Stomach (tissue), 9 donors: Measurements from ENCODE around the gene MBIP. TPM values are rescaled to one million over a fixed set of nuclear protein-coding genes. Genes with fewer than 3 reads are reported as not detected.
A peak's percentile ranks its signal among the peaks of the same experiment; 100 is the strongest.

ENCODE experiments used
- DNase-seq, 2 donors: peaks; one replicate each; pipeline versions ENCODE4 v3.0.0 to v3.0.0-alpha.2; 2013 to 2019
- H3K27ac ChIP-seq, 5 donors: fragments of 200-600 bp in 4 of 5; sonication (generic) in 4 of 5; one replicate each; pipeline ENCODE4 v1.5.1; 2013 to 2019; ENCODE audit warnings: mild to moderate bottlenecking in 1 of 5, moderate library complexity in 1 of 5
- H3K27me3 ChIP-seq, 3 donors: fragments of 200-600 bp; sonication (generic); one replicate each; pipeline ENCODE4 v1.5.1; 2017 to 2019; ENCODE audit warnings: mixed run types in 1 of 3
- H3K36me3 ChIP-seq, 4 donors: fragments of 200-600 bp; sonication (generic); 1 replicate in 3 of 4; 2 replicates in 1 of 4; pipeline ENCODE4 v1.5.1; 2016 to 2019
- H3K4me1 ChIP-seq, 4 donors: fragments of 200-600 bp; sonication (generic); one replicate each; pipeline ENCODE4 v1.5.1; 2016 to 2019
- H3K4me3 ChIP-seq, 4 donors: fragments of 200-600 bp; sonication (generic) in 3 of 4; one replicate each; pipeline ENCODE4 v1.5.1; 2016 to 2019; ENCODE audit warnings: mild to moderate bottlenecking in 1 of 4
- H3K9me3 ChIP-seq, 4 donors: fragments of 200-600 bp; sonication (generic); one replicate each; pipeline ENCODE4 v1.5.1; 2016 to 2019
- EP300 ChIP-seq: sonication (generic); formaldehyde crosslinking; IDR thresholded peaks from one replicate; pipeline ENCODE4 v1.6.1; 2017; ENCODE audit warnings: antibody characterized with exemption
- POLR2A ChIP-seq, 4 donors: fragments of 450-650 bp; IDR thresholded peaks; one replicate each; pipeline ENCODE4 v1.6.1; 2016; ENCODE audit warnings: antibody characterized with exemption in 4 of 4, control low read depth in 2 of 4, mild to moderate bottlenecking in 1 of 4, moderate library complexity in 1 of 4
- POLR2AphosphoS5 ChIP-seq, 3 donors: sonication (generic); formaldehyde crosslinking; IDR thresholded peaks; one replicate each; pipeline ENCODE4 v1.6.1; 2016; ENCODE audit warnings: antibody characterized with exemption in 3 of 3
- WGBS, 5 donors: extraction: QIAGEN DNeasy Blood & Tissue Kit in 3 of 5; methylation state at CpG; one replicate each; pipeline versions ENCODE4 v1.1.5 to v1.1.7; 2013 to 2018; 5-methylcytosine and 5-hydroxymethylcytosine counted together
- intact Hi-C: fragments of 100-400 bp; cut with DNase I; formaldehyde crosslinking; loops from one replicate; pipeline ENCODE4 v1.15.1; 2023; ENCODE audit warnings: low total_unique reads
- polyA plus RNA-seq, 3 donors: library from polyadenylated mRNA; stranded (reverse); fragments of 200-250 nt; gene quantifications; one replicate each; pipeline ENCODE4 v1.2.3, GENCODE V29; 2013
- total RNA-seq, 5 donors: library from RNA; depleted of rRNA; stranded (reverse); fragments of >200 nt; gene quantifications; one replicate each; pipeline versions ENCODE4 v1.1.0 to v1.2.3, GENCODE V29; 2014 to 2016
- TF ChIP-seq, protein P1 (sequence below), 7 experiments: fragments of 450-650 bp in 4 of 7; fragments of 200-600 bp in 3 of 7; sonication (generic) in 3 of 7; IDR thresholded peaks; one replicate each; pipeline ENCODE4 v1.5.1; 2016 to 2019; ENCODE audit warnings: antibody characterized with exemption in 7 of 7, control low read depth in 2 of 7, mild to moderate bottlenecking in 1 of 7
- donor health status: healthy with polysubstance abuse.
- donor health status: Bipolar disorder and iron deficiency.
- donor health status: healthy.

Gene MBIP
- total and polyA plus RNA-seq, 8 donors: 13.0 to 57.4 (median 38.5) TPM

DNA sequence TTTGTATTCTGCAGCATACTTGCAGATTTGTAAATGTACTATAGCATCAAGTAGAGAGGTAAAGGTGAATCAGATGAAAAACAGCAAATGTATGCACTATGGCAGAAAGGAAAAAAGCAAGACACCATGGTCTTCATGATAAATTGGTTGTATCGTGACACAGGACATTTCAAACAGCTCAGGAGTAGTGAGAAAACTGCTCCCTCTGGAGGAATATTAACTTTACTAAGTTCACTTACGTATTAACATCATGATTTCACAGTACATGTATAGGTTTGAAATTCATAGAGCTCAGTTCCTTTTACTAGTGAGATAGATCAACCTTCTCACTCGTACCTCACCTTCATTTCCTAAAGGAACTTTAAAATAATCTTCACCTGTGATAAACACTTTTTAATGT is 6.5 kb downstream of the MBIP start:
- Histone ChIP-seq H3K27me3 (no peaks in the 10 kb centered on the region), H3K4me3 (peak overlapping the region in 1 of 4 donors; percentile 17)
- TF ChIP-seq EP300 (no peak), POLR2A (IDR thresholded peaks at IDR 0.05) (no peak), POLR2AphosphoS5 (IDR thresholded peaks at IDR 0.05) (no peak)
- TF ChIP-seq, protein P1, sequence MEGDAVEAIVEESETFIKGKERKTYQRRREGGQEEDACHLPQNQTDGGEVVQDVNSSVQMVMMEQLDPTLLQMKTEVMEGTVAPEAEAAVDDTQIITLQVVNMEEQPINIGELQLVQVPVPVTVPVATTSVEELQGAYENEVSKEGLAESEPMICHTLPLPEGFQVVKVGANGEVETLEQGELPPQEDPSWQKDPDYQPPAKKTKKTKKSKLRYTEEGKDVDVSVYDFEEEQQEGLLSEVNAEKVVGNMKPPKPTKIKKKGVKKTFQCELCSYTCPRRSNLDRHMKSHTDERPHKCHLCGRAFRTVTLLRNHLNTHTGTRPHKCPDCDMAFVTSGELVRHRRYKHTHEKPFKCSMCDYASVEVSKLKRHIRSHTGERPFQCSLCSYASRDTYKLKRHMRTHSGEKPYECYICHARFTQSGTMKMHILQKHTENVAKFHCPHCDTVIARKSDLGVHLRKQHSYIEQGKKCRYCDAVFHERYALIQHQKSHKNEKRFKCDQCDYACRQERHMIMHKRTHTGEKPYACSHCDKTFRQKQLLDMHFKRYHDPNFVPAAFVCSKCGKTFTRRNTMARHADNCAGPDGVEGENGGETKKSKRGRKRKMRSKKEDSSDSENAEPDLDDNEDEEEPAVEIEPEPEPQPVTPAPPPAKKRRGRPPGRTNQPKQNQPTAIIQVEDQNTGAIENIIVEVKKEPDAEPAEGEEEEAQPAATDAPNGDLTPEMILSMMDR (IDR thresholded peaks at IDR 0.05): no peak

DNA sequence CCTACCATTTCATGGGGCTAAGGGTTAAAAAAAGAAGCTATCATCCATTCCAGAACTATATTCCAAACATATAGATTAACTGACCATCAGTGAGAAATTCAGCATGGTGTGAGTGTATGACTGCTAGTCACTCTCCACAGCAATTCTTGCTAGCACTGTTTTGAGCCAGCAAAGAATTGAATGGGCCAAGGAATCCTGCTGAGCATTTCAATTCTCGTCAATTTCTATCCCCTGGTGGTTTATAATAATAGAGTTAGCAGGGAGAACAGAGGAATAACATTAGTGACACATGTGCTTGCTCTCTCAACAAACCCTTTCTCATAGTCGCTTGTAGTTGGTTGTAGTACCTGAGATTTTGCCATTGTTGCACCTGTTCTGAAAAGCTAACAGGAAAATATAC is 7.2 kb downstream of the MBIP start:
- no peak overlapping the region for H3K4me3 ChIP-seq
- TF ChIP-seq POLR2AphosphoS5 (IDR thresholded peaks at IDR 0.05) (no peak), POLR2A (IDR thresholded peaks at IDR 0.05) (no peak), EP300 (no peak)
- TF ChIP-seq, protein P1 (IDR thresholded peaks at IDR 0.05): no peak
- WGBS, 5 donors: 82 to 93% (median 86%) methylated on average over 2 of the region's 2 CpGs
- H3K27ac ChIP-seq: no peak overlapping the region
- H3K27me3 ChIP-seq: no peaks in the 10 kb centered on the region
- H3K4me1 ChIP-seq: peaks cover 0 to 56% (median 24%) of the 10 kb centered on the region in 4 donors
- no peak for DNase-seq
- no peaks in the 10 kb centered on the region for H3K9me3 ChIP-seq
- H3K36me3 ChIP-seq: peaks cover 17 to 57% (median 50%) of the 10 kb centered on the region in 4 donors
- intact Hi-C loops: no loop called here

More for the DNA sequence above, 6.5 kb downstream of the MBIP start:
- H3K9me3 ChIP-seq: no peaks in the 10 kb centered on the region
- H3K4me1 ChIP-seq: peaks cover 0 to 63% (median 29%) of the 10 kb centered on the region in 4 donors
- WGBS, 5 donors: 38 to 63% (median 58%) methylated on average over 3 of the region's 3 CpGs
- intact Hi-C loops: no loop called here
- no peak overlapping the region for H3K27ac ChIP-seq
- DNase-seq: no peak
- peaks cover 17 to 50% (median 43%) of the 10 kb centered on the region in 4 donors for H3K36me3 ChIP-seq

DNA sequence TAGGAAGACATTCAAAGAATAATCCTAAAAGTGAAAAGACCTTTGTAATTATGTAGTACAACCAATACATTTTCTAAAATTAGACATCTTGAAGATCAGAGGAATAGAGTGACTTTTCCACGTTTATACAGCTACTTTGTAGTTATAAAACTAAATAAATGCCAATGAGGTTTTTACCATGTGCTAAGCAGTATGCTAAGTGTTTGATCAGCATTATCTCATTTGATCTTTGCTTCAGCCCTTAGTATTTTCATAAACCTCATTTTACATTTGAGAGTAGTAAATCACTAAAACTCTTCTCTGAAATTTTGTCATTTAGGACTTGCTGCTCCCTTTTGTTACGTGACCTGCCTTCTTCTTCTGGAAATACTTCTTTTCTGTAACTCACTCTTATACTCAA is 13.6 kb downstream of the MBIP start:
- WGBS, 5 donors: 81 to 87% (median 84%) methylated on average over 2 of the region's 2 CpGs
- no peak for DNase-seq
- Histone ChIP-seq H3K27ac (no peak overlapping the region), H3K4me1 (peaks cover 2 to 17% (median 8%) of the 10 kb centered on the region in 4 donors), H3K4me3 (no peak overlapping the region), H3K9me3 (no peaks in the 10 kb centered on the region), H3K27me3 (no peaks in the 10 kb centered on the region), H3K36me3 (peaks cover 38 to 96% (median 91%) of the 10 kb centered on the region in 4 donors)
- intact Hi-C loops: no loop called here
- TF ChIP-seq, protein P1 (IDR thresholded peaks at IDR 0.05): no peak
- TF ChIP-seq POLR2AphosphoS5 (IDR thresholded peaks at IDR 0.05): no peak
- TF ChIP-seq EP300: no peak
- no peak for TF ChIP-seq POLR2A (IDR thresholded peaks at IDR 0.05)

DNA sequence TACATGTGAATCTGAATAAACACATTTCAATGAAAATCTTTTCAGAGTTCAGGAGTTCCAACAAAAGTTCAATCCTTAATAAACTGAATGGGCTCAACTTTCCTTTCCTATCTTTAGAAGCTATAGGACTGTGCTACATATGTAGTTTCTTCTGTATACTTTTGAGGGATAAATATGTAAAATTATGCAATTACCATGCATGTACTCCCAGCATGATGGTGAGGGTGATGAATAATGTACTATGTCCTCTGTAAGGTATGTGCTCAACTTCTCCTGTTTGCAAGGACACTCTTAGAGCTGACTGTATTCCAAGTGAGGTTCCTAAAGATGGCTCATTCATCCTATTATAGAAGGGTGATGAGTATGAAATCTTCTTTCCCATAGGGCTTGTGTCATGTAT is 15.5 kb downstream of the MBIP start:
- intact Hi-C loops: no loop called here
- no peaks in the 10 kb centered on the region for H3K27me3 ChIP-seq
- DNase-seq: no peak
- H3K27ac ChIP-seq: no peak overlapping the region
- peaks cover 4 to 27% (median 10%) of the 10 kb centered on the region in 4 donors for H3K4me1 ChIP-seq
- H3K36me3 ChIP-seq: peaks cover 26 to 92% (median 88%) of the 10 kb centered on the region in 4 donors
- TF ChIP-seq EP300 (no peak), POLR2A (IDR thresholded peaks at IDR 0.05) (no peak)
- H3K4me3 ChIP-seq: no peak overlapping the region
- no peaks in the 10 kb centered on the region for H3K9me3 ChIP-seq

DNA sequence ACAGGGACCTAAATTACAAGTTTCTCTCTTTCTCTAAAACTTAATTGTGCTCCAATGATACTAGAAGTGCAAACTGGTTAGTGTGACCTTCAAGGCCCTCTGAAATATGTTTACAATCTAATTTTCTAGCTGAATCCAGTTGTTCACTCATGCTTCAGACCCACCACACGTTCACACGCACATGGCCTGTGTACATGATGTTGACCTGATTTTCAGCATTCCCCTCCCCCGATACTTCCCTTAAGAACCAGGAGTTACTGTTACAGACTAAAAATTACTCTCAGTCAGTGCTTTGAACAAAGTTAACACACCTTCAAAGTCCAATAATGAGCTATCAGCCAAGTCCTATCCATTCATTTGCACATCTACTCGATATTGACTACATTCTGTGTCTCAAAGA is 16.5 kb downstream of the MBIP start:
- WGBS, 5 donors: 65 to 76% (median 70%) methylated on average over 4 of the region's 4 CpGs
- no peak overlapping the region for H3K4me3 ChIP-seq
- no peaks in the 10 kb centered on the region for H3K27me3 ChIP-seq
- intact Hi-C loops: no loop called here
- H3K27ac ChIP-seq: peak overlapping the region in 1 of 5 donors; percentile 1
- peak in 1 of 2 donors; percentile 10 for DNase-seq
- peaks cover 4 to 27% (median 10%) of the 10 kb centered on the region in 4 donors for H3K4me1 ChIP-seq
- no peak for TF ChIP-seq POLR2AphosphoS5 (IDR thresholded peaks at IDR 0.05)
- no peak for TF ChIP-seq POLR2A (IDR thresholded peaks at IDR 0.05)
- TF ChIP-seq, protein P1 (IDR thresholded peaks at IDR 0.05): no peak
- no peak for TF ChIP-seq EP300
- H3K9me3 ChIP-seq: no peaks in the 10 kb centered on the region
- peaks cover 32 to 92% (median 88%) of the 10 kb centered on the region in 4 donors for H3K36me3 ChIP-seq
